Skeletal muscle tissue (tissue), 4 donors: ENCODE results near the gene P2RY6. TPM values are rescaled to one million over a fixed set of nuclear protein-coding genes. Genes with fewer than 3 reads are reported as not detected.
"Not testable (repeated sequence)": the region's sequence is repeated elsewhere in the genome, so short reads cannot be mapped to it uniquely, and the experiment has no call there.

ENCODE experiments used
- H3K27ac ChIP-seq: one replicate; pipeline ENCODE4 v1.7.0; 2013; ENCODE audit warnings: mild to moderate bottlenecking, low read depth, low read length, inconsistent platforms
- H3K27me3 ChIP-seq, 3 donors: one replicate each; pipeline ENCODE4 v1.7.0; 2013; ENCODE audit warnings: low read length in 3 of 3; ENCODE audit not compliant: control insufficient read depth in 3 of 3, insufficient read depth in 3 of 3
- H3K36me3 ChIP-seq, 3 donors: one replicate each; pipeline ENCODE4 v1.7.0; 2013; ENCODE audit warnings: low read length in 3 of 3; ENCODE audit not compliant: control insufficient read depth in 3 of 3, insufficient read depth in 3 of 3
- H3K4me1 ChIP-seq, 3 donors: one replicate each; pipeline ENCODE4 v1.7.0; 2013; ENCODE audit warnings: low read length in 3 of 3, mild to moderate bottlenecking in 3 of 3; ENCODE audit not compliant: control insufficient read depth in 3 of 3, insufficient read depth in 3 of 3
- H3K4me3 ChIP-seq, 3 donors: one replicate each; pipeline ENCODE4 v1.7.0; 2013; ENCODE audit warnings: low read length in 3 of 3
- H3K9ac ChIP-seq, 3 donors: one replicate each; pipeline ENCODE4 v1.7.0; 2013; ENCODE audit warnings: low read length in 3 of 3, mild to moderate bottlenecking in 3 of 3, moderate library complexity in 2 of 3, low read depth in 1 of 3
- H3K9me3 ChIP-seq, 3 donors: one replicate each; pipeline ENCODE4 v1.7.0; 2013; ENCODE audit warnings: low read length in 3 of 3; ENCODE audit not compliant: control insufficient read depth in 3 of 3
- total RNA-seq: library from RNA; depleted of rRNA; stranded (reverse); fragments of >200 nt; gene quantifications from one replicate; pipeline ENCODE4 v1.2.3, GENCODE V29; 2014
- donor health status: Osteomylitis.

The P2RY6 gene
- total RNA-seq, 1 donor from 2014 or later: 2.1 TPM

DNA sequence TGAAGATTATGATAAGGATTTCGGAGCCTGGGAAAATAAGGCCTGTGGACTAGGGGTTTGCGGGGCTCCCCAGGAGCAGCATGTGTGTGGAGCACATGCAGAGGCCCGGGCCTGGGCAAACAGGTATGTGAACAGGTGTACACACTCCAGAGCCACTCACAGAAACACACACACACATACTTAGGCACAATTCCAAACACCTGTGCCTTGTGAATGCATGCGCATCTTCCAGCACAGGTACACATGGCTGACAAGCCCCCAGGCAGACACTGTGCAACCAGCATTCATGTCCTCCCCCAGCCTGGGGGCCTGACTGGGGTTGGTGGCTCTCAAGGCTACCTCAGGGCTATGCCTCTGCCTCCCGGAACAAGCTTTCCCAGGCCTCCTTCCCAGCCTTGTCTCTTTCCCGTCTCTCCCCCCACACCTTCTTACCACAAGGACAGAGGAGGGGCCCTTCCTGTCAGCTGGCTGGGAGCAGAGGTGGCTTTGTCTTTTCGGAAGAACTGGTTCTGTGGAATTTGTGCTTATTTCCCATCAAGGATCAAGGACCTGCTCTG is 2.6 kb upstream of the P2RY6 start:
- Histone ChIP-seq H3K27me3 (peaks cover 4 to 5% (median 5%) of the 10 kb centered on the region in 3 donors), H3K9ac (no peak overlapping the region), H3K27ac (no peak overlapping the region), H3K4me3 (no peak overlapping the region), H3K36me3 (no peaks in the 10 kb centered on the region), H3K9me3 (no peaks in the 10 kb centered on the region), H3K4me1 (peaks cover 22 to 52% (median 23%) of the 10 kb centered on the region in 3 donors)

DNA sequence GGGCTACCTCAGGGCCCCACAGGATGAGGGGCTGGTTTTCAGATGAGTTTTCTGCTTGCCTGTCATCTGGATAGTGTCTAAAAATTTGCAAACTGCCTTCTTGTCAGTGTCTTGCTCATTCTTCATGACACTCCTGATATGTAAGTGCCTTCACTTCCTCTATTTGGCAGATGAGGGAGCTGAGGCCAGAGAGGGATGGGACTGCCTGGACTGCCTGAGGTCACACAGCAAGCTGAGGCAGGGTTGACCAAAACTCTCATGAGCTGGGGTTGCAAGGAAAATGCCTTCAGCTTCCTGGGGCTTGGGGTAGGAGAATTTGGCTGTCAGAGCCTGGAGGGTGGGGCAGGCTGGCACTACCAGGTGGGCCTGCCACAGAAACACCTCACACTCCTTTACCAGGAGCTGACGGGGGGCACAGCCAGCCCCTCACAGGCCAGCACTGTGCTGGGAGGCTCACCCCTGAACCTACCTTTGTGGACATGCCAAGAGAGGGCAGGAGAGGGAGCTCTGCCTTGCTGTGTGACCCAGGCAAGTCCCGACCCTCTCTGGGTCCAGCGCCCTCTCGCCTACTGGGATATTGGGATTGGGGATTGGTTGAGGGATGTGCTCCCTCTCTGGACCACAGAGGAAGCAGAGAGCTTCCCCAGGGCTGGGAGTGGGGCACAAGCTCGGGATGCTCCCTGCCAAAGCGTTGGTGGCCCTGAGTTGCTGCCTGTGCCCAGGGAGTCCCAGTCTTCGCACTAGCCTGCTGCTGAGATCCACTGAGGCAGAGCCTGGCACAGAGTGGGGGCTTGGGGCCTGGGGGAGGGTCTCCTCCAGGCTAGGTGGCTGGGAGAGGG is 1.9 kb upstream of the P2RY6 start:
- Histone ChIP-seq H3K9ac (no peak overlapping the region), H3K36me3 (no peaks in the 10 kb centered on the region), H3K27ac (no peak overlapping the region), H3K27me3 (no peaks in the 10 kb centered on the region), H3K4me3 (no peak overlapping the region), H3K4me1 (peaks cover 19 to 51% (median 28%) of the 10 kb centered on the region in 3 donors), H3K9me3 (no peaks in the 10 kb centered on the region)

DNA sequence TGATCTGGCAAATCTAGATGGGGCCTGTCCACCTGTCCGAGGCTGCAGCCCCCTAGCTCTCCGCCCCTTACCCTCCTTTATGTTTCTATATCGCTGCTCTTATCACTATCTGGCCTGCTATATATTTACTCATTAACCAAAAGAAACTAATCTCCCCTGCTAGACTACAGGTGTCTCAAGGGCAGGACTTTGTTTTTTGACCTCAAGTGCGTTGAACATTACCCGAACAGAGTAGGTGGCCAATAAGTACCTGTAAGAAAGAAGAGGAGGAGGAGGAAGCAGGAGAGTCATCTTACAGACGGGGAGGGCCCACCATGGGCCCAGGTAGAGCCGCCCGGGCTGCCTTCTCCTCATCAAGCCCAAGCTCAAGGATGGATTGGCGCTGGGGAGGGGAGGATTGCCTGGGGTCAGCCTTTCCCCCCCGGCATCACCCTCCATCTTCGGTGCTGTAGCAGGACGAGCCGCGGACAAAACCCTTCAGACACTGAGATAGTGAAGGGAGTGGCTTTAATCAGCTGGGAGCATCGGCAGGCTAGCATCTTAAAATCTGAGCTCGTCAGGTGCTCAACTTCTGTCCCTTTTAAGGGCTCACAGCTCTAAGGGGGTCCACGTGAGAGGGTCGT is 1.2 kb upstream of the P2RY6 start:
- no peaks in the 10 kb centered on the region for H3K27me3 ChIP-seq
- H3K36me3 ChIP-seq: no peaks in the 10 kb centered on the region
- peaks cover 13 to 44% (median 25%) of the 10 kb centered on the region in 3 donors for H3K4me1 ChIP-seq
- no peaks in the 10 kb centered on the region for H3K9me3 ChIP-seq
- no peak overlapping the region for H3K9ac ChIP-seq
- H3K4me3 ChIP-seq: no peak overlapping the region
- H3K27ac ChIP-seq: no peak overlapping the region

DNA sequence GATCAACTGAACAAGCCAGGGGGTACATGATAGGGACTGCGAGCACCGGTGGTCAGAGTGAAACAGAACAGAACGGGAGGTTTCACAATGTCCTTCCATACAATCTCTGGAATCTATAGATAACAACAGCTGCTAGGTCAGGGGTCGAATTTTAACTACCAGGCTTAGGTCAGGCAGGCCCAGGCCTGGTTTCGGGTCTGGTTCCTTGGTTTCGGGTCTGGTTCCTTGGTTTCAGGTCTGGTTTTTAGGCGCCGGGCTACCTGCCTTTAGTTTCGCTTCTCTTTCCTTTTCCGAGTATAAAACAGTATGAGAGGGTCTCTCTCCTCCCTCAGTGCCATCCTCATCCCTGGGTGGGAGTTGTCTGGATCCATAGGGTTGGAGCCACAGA is 666 bp upstream of the P2RY6 start:
- H3K4me1 ChIP-seq: peaks cover 8 to 39% (median 20%) of the 10 kb centered on the region in 3 donors
- not testable (repeated sequence) for H3K36me3 ChIP-seq, H3K4me3 ChIP-seq, H3K9me3 ChIP-seq, H3K27me3 ChIP-seq, H3K9ac ChIP-seq, H3K27ac ChIP-seq

DNA sequence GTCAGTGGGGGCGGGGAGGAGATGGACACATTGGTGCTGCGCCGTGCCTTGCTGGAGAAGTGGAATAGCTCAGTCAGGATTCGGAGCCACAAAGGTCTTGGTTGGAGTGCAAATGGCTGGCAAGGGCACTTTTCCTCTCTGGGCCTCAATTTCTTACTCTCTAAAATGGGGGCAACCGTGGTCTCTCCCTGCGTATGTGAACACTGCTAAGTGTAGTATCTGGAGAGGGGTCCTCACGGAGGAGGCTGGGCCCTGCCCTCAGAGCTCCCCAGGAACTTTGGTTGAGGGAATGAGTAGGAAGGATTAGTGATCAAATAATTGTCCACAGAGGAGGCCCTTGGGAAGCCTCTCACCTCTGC is 521 bp downstream of the P2RY6 start:
- peaks cover 0 to 29% (median 15%) of the 10 kb centered on the region in 3 donors for H3K4me1 ChIP-seq
- peak overlapping the region; percentile 7 for H3K27ac ChIP-seq
- no peaks in the 10 kb centered on the region for H3K36me3 ChIP-seq
- H3K4me3 ChIP-seq: peak overlapping the region in 1 of 3 donors; percentile 38
- H3K9me3 ChIP-seq: no peaks in the 10 kb centered on the region
- H3K9ac ChIP-seq: no peak overlapping the region
- no peaks in the 10 kb centered on the region for H3K27me3 ChIP-seq

DNA sequence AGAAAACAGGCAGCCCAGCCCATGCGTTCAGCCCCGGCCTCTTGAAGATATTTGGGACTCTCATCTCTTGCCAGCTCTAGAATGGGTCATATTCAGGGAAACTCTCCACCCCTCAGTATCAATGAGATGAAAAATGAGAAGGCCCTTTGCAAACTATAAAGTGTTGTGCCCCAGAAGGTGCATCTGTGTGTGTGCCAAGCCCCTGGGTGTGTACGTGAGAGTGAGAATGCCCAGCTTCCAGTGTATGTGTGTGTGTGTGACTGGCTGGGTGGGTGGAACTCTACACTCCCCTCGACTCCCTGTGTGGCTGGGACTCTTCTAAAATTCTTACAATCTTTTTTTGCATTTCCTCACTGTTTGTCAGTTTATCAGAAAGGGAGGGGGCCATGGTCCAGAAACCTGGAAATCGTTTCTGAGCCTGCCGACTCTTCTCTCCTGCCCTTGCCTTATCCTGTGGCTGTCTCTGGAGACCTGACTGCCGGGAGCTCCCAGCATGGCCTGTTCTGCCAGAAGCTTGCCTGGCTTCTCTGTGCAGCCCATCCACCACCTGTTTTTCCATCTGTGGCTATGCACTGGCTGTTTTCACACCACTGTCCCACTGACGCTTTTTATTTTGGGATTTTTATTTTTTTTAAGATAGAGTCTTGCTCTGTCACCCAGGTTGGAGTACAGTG is 1.2 kb downstream of the P2RY6 start:
- Histone ChIP-seq H3K4me3 (no peak overlapping the region), H3K9ac (no peak overlapping the region), H3K9me3 (no peaks in the 10 kb centered on the region), H3K27me3 (no peaks in the 10 kb centered on the region), H3K36me3 (no peaks in the 10 kb centered on the region), H3K4me1 (peaks cover 0 to 23% (median 15%) of the 10 kb centered on the region in 3 donors), H3K27ac (no peak overlapping the region)

DNA sequence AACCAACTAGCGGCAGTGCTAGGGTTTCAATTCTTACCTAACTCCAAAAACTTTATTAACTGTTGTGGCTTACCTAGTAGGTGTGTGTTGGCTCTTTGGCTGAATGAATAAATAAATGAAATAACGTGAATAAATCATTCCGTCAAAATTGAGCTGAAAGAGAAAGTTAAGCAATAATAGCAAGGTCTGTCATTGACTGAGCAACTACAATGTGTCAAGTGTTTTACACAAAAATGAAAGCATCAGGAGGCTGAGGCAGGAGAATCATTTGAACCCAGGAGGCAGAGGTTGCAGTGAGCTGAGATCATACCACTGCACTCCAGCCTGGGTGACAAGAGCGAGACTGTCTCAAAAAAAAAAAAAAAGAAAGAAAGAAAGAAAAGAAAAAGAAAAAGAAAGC is 2.1 kb downstream of the P2RY6 start:
- H3K9ac ChIP-seq: not testable (repeated sequence)

DNA sequence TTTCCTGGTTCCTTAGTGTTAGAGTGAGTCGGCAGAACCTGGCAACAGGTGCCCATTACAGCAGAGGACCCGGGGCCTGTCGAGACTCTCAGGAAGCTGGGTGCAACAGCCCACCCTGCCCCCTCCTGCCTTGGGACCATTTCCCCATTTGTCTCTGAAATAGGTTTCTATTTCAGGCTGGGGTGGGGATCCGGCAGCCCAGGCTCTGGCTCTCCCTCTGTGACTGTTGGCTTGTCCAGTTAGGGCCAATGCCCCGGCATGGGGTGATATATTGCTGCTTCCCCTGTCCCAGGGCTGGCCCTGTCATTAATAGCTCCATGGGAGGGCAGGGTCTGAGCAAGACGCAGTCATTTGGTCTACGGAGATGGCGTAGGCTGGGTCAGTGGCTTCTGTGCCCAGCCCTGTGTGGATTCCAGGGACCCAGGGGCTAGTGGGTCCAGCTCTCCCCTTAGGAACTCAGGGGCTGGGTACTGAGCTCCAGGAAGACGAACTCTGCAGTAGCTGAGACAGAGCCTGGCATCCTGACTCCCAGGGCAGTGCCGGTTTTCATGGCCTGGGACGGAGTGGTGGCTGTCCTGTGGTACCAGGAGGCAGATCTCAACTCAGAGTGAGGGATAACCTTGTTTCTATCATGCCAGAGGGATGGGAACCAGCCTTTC is 2.7 kb downstream of the P2RY6 start:
- peak overlapping the region; percentile 15 for H3K27ac ChIP-seq
- H3K9me3 ChIP-seq: no peaks in the 10 kb centered on the region
- H3K4me3 ChIP-seq: peak overlapping the region in 1 of 3 donors; percentile 35
- H3K9ac ChIP-seq: peak overlapping the region in 1 of 3 donors; percentile 33
- H3K27me3 ChIP-seq: no peaks in the 10 kb centered on the region
- no peaks in the 10 kb centered on the region for H3K36me3 ChIP-seq
- H3K4me1 ChIP-seq: peaks cover 0 to 19% (median 15%) of the 10 kb centered on the region in 3 donors

More for the DNA sequence above, 2.1 kb downstream of the P2RY6 start:
- not testable (repeated sequence) for H3K4me3 ChIP-seq, H3K36me3 ChIP-seq, H3K27me3 ChIP-seq, H3K9me3 ChIP-seq
- Histone ChIP-seq H3K4me1 (peaks cover 0 to 19% (median 15%) of the 10 kb centered on the region in 3 donors), H3K27ac (peak overlapping the region; percentile 15)

DNA sequence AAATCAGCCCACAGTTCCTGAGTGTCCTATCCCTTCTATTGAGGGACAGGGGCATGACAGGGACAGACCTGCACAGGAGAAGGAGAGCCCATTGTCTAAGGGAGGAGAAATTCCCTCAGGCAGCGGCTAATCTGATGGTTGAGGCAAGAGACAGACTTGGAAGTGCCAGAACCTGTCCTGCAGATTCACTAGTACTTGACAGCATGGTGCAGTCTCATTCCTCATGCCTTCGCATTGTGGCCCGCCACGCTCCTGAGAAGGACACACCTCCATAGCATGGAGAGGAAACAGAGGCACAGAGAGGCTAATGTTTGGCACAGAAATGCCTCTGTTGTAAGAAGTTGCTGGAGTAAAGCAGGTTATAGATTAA is 3.2 kb downstream of the P2RY6 start:
- H3K4me1 ChIP-seq: peaks cover 0 to 17% (median 15%) of the 10 kb centered on the region in 3 donors
- H3K36me3 ChIP-seq: no peaks in the 10 kb centered on the region
- H3K9ac ChIP-seq: no peak overlapping the region
- no peak overlapping the region for H3K4me3 ChIP-seq
- no peaks in the 10 kb centered on the region for H3K9me3 ChIP-seq
- H3K27ac ChIP-seq: no peak overlapping the region
- no peaks in the 10 kb centered on the region for H3K27me3 ChIP-seq
